HG02642 (cell line): ENCODE results near the gene C10orf120.

ENCODE experiments used
- ATAC-seq: cut with Tn5 transposase; IDR thresholded peaks from one replicate; pipeline ENCODE4 v1.9.1; 2021; ENCODE audit warnings: mild to moderate bottlenecking; ENCODE audit not compliant: unreplicated experiment, poor library complexity

Gene C10orf120

DNA sequence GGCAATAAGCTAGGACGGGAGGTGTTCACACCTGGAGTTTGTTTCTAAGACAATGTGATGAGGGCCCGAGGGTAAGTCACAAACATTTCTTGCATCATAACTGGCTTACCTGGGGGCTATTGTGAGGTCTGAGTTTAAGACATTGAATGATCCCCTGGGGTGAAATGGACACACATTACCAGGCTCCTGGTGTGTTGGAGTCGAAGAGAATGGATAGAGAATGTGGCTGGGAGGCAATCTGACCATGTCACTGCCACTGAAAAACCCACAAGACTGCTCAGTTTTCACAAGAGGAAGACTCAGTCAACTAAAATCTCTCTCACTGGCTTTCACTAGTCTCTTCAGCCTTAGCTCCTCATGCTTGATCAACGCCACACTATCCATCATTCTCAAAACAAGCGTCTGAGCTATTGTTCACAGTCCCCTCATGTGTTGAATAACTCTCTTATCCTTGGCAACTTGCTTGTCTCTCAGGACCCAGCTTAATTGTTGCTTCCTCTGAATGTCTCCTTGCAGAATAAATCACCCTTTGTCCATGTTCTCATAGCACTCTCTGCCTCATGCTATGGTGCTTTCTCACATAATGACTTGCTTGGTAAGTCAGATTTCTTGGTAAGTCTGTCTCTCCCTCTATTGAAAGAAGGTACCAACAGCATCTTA is at the start of gene C10orf120:
C10orf120 (minus strand) TSS at position 51 of the 660 bp plus-strand sequence. CDS start 56 bp downstream, outside the sequence.
- no peak for ATAC-seq

DNA sequence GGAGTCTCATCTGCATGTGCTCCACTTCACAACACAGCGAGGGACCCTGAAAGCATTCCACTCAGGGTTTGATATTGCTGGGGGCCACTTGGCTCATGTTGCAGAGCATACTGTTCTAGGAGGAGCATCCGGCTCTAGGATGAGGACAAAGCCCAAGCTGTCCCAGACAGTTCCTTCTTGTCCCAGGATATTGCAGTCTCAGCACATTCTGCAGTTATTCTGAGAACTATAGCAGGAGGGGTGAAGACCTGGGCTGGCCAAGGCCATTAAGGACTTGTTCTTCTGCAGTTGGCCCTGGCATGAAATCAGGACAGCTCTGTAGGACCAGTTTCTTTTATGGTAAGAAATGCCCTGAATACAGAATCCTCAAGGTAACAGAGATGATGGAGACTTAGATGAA is 48.9 kb upstream of the C10orf120 start:
- ATAC-seq, result no peak

DNA sequence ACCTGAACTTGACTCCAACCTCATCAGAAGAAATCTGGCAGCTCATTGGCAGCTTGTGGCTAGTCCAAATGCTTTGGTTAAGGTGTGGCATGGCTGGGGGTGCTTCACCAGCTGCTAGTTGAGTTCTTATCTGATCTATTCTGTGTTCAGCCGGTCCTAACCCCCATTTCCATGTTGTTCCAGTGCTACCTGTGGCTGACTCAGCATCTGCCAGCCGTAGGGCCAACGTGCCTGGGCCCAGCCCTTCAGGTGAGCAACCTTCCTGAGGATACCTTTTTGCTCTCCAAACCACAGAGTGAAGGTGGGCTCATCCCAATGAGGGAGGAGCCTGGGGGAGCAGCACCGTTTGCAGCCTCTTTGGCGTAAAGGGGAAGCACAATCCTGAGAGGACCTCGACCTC is 46.8 kb upstream of the C10orf120 start:
- no peak for ATAC-seq

DNA sequence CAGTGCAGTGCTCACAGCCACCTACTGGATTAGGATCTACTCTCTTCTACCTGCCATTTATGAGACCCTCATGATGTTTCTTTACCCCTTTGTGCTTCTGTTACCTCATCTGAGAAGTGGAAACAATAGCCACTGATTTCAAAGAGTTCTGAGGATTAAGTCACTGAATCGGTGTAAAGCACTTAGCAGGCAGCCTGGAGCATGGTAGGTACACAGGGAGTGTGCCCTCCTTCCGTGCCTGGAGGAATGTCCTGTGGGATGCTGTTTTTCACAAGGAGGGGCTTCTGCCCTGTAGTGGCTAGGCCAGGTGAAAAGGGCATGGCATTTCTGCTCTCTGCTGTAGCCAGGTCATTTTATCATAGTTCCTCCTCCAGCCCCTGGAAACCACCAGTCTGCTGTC is 44.6 kb upstream of the C10orf120 start:
- no peak for ATAC-seq

DNA sequence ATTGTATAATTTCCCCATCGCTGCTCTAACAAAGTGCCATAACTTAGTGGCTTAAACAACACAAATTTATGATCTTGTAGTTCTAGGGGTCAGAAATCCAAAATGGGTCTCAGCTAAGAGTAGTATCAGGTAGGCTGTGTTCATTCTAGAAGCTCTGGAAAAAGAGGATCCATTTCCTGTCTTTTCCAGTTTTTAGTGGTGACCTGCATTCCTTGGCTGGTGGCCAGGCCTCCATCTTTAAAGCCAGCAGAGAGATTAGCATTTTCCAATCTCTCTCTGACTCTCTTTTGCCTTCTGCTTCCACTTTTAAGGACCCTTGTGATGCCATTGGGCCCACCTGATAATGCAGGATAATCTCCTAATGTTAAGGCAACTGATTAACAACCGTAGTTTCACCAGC is 41.0 kb upstream of the C10orf120 start:
- ATAC-seq, result no peak

DNA sequence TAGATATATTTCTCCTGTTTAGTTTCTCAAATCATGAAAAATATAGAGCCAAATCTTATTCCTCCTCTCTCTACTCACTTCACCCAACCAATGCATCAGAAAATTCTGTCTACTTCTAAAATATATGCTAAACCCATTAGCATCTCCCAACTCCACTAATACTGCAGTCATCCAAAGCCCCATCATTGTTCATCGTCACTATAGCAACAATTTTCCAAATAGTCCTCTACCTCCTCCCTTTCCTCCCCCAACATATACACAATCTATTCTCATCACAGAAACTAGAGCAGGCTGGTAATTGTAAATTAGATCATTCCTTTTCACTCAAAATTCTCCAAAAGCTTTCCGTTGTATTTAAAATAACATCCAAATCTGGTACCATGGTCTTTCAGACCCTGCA is 38.4 kb upstream of the C10orf120 start:
- no peak for ATAC-seq

DNA sequence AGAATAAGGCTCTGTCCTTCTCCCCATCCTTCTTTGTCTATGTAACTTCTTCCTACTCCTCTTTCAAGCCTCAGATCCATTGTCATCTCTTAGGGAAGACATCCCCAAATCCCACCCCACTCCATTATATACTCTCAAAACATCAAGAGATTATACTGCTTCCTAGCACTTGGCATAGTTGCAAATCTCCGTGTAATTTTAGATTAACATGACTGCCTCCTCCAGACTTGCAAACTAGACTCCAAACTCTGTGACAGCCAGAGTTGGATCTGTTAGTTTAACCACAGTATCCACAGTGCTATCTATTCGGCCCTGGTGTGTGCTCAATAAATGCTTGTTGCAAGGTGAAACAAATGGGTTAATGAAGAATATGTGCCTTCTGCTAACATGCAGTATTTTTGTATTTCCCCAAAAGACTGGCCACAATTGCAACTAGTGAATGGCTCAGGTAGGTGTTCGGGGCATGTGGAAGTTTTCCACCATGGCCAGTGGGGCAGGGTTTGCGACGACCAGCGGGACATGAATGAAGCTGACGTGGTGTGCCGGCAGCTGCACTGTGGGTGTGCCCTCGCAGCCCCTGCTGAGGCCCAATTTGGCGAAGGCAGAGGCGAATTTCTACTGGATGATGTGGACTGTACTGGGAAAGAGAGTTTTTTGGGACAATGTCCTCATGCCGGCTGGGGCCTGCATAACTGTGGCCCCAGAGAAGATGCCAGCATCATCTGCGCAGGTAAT is 34.5 kb upstream of the C10orf120 start:
- no peak for ATAC-seq

DNA sequence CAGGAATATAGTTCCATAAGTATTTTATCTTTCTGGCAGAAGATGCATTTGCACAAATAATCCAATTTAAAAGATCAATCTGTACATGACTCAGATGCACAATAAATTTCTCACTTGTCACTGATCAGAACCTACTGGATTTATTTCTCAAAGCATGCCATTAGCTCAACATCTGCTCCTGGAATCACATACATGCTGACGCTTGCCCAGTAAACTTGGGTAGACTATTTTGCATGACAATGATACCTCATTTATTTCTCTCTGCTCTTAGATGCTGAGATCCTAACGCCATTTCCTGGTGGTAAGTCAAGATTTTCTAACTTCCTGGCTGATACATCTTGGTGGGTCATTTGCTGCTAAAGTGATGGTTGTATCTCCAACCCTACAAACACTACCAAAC is 33.8 kb upstream of the C10orf120 start:
- ATAC-seq, result no peak

DNA sequence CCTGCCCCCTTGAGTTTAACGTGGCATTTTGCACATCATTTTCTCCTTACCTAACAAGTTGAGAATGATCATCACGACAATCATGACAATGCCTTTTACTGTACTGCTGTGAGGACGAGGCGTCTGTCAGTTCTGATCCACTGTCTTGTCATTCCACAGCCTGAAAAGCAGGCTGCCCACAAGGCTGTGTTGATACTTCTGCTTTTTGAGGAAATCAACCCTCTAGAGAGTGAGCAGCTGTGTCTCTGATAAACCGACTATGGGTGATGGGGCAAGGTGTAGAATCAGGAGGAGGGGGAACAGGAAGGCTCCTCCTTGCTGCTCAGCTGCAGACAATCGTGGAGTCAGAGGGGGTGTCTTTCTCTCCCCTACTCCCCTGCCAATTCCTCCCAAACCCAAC is 30.6 kb upstream of the C10orf120 start:
- ATAC-seq, result no peak

DNA sequence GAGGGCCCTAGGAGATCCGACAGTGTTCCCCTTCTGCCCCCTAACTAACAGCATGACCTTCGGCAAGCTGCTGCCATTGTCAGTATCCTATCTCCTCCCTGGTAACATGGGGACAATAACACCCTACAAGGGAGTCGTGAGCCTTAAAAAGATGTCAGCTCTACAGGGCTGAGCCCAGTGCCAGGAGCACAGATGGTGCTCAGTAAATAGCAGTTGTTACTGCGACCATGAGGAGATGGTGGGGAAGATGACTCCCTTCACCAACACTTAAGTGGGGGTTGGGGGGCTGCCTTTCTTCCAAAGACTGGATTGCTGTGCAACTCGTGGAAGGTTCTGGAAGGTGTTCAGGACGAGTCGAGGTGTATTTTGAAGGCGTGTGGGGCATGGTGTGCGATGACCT is 29.5 kb upstream of the C10orf120 start:
- no peak for ATAC-seq

DNA sequence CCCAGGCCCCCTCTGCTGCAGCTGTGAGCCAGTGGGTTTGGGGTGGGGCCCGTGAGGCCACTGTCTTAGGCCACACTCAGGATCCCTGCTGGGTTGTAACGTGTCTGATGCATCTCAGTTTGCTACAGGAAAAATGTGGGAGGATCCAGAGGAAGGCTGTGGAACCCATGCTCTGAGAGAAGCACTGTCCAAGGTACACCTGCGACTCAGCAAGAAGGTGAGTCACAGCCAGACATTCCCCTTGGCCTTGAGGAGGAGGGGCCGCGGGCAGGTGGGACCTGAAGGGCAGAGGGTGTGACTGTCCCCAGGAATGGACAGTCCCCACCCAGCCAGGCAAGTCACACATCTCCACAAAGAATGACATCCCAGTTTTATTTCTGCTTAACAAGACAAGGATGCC is 27.8 kb upstream of the C10orf120 start:
- ATAC-seq, result no peak

DNA sequence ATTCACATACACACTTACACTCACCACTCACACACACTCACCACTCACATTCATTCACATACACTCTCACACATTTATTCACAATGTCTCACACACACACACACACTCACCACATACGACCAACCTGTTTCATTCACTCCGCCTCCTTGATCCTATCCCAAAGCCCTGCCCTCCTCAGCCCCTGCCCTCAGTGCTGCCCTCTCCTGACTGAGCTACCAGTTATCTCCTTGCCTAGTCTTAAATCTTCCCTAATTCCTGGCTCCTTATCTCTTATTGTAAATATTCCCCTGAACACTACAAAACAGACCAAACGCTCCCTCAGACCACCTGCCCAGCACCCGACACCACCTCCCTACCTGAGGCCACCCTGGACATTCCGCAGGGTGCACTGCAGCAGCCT is 26.1 kb upstream of the C10orf120 start:
- ATAC-seq, result no peak

DNA sequence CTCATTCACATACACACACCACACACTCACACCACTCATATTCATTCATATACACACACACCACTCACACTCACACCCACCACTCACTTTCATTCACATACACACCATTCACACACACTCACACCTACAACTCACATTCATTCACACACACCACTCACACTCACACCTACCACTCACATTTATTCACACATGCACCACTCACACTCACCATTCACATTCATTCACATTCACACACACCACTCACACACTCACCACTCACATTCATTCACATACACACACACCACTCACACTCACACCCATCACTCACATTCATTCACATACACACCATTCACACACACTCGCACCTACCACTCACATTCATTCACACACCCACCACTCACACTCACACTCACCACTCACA is 25.4 kb upstream of the C10orf120 start:
- no peak for ATAC-seq

DNA sequence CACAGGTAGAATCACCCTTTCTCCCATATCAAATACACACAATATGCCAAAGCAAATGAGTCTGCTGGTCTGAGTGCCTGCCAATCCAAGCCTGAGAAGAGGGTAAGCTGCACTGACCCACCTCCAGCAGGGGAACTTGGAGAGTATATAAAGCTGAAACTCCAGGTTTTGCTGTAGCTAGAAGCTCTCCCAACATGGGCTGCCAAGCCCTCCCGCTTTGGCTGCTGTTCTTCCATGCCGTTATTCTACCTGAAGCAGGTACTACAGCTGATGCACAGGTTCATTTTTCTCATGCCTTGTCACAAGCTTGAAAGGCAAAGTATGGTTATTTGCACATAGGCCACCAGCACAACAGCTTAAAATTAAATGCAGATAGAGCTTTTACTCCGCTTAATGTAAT is 21.5 kb upstream of the C10orf120 start:
- ATAC-seq, result no peak

DNA sequence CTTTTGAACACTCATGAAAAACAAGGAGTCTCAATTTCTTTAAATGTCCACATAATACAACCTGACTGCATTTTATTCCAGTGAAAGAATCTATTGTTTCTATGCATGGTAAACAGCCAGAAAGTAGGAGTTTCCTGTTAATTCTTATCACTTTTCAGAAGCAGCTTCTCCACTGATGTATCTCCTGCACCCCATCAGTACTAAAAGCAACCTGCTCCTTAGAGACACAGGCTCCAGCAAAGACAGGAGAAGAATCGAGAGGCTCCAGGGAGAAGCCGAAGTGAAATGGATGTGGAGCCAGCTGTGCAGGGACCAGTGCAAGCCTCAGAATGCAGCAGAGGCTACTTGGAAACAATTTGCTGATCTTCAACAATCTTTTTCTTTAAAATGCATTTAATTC is 16.4 kb upstream of the C10orf120 start:
- no peak for ATAC-seq

DNA sequence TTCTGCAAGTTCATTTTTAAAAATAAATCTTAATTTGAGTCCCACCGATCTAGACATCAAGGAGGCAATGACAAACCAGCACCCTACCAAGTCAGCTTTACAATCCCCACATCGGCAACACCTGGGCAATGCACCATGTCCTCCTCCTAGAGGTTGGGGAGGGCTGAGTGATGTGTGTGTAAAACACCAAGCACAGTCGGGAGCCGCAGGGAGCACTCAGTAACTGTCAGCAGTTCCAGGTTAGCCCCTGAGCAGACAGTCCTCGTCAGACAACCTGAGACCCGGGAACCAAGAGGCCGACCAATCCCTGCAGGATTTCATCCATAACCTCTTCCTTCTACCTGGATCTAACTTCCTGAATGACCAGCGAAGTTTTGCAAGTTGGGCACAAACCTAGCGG is 15.9 kb upstream of the C10orf120 start:
- ATAC-seq, result no peak

DNA sequence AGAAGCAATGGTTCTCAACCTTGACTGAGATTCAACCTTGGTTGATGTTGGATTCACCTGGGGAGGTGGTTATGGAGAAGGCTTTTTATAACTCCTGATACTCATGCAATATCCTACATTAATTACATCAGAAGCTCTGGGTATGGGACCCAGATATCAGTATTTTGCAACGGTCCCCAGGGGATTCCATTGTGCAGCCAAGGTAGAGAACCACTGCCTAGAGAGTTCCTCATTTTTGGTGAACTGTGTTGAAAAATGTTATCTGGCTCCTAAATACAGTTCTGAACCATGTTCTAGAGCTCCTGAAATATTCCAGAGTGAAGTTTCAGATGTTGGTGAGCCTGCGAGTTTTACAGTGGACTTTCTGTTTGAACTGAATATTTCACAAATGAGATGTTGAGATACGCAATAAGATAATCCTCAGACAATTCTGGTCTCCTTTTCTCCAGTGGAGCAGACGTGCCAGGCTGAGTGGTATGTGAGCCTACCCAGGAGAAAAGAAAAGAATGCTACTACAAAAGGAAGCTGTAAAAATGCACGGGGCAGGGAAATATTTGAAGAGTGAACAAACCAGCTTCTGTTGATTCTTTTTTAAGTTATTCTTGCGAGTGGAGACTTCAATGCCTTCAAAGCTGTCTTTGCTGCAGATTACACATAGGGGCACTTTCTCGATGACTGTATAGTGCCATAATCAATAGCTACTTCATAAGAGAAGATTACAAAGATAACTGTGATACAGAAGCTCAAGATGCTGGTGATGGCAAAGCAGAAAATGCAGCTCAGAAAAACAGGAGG is 13.6 kb upstream of the C10orf120 start:
- ATAC-seq, result no peak

DNA sequence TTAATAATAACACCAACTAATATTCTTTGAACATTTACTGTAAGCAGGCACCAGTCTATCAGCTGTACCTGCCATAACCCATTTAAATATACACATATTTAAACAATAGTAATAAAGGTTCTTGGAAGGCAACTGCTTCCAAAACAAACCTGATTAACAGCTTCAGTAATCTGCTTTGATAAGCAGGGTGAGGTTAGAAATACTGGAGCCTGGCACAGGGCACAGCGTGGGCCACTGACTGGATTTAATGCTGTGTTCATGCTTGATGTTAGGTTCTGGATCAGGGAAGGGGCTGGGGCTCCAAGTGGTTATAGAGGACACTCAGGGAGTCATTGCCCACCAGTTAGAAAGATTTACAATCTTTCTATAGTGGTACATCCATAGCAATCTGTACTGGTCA is 10.9 kb upstream of the C10orf120 start:
- ATAC-seq, result no peak

DNA sequence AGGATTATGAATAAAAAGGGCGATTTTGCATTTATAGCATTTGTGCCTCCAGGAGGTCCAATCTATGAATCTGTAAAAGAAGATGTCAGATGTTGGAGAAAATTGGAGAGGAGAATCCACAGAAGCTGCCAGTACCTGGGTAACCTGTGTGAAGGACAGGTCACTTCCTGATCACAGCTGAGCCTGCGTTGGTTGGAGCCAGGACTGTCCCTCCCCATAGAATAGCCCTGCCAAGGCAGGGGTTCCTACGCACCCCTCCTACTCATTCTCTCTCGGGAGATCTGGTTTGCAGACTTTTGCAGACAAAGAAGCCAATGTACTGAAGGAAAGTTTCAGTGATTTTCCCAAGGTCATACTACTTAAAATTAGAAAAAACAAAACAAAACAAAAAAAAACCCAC is 10.3 kb upstream of the C10orf120 start:
- ATAC-seq, result no peak

DNA sequence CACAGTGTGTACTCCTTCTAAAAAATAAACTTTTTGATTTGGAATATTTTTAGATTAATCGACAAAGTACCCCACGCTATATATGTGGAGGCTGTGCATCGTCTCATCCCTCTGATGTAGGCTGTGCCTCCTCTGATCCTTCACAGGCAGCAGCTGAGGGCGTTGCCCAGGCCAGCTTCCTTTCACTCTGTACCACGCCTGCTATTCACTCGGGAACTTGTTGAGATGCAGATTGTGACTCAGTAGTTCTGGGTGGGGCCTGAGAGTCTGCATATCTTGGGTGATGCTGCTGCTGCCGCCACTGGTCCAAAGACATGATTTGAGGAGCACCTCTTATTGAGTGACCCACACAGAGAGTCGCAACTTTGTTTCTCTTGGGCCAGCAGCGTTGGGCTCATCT is 7.9 kb upstream of the C10orf120 start:
- ATAC-seq, result no peak

DNA sequence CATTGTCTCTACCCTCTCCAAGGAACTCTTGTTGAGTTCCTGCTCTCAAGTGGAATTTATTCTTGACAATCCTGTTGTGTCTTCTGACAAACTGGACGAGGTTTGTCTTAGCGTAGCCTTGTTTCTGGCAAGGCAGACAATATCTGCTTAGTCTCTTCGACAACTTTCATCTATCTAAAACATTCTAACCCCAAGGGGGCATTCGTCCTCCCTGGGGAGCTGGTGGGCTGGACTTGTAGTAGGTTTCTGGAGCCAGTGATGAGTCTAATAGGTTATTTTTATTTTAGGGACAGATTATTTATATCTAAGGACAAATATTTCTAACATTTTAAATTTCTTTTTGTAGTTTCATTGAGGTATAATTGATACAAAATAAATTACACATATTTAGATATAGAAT is 7.3 kb upstream of the C10orf120 start:
- no peak for ATAC-seq
